Loucy (cell line): ENCODE measurements around the gene RBMXL3.

Experiments
- CTCF ChIP-seq: fragments of 200-600 bp; sonication (generic); conservative IDR thresholded peaks from 2 replicates; pipeline ENCODE4 v1.5.1; 2014; ENCODE audit warnings: mild to moderate bottlenecking, antibody characterized with exemption, low read length
- EZH2phosphoT487 ChIP-seq: fragments of 200-600 bp; IDR thresholded peaks from 2 replicates; pipeline ENCODE4 v1.6.1; 2018; ENCODE audit warnings: antibody characterized with exemption, mild to moderate bottlenecking, moderate library complexity, borderline replicate concordance

- TF ChIP-seq CTCF (no peak), EZH2phosphoT487 (no peak)
Measured at GRCh38 chrX:115191490-115192243, 2.5 kb downstream of the RBMXL3 start.
